GM18951 (cell line): ENCODE results near the gene FASLG.

Experiments
- POLR2A ChIP-seq: IDR thresholded peaks from 4 replicates; pipeline ENCODE4 v1.6.1; 2011; ENCODE audit warnings: mild to moderate bottlenecking; ENCODE audit not compliant: insufficient read length, insufficient read depth; ENCODE audit errors: extremely low read depth
- in situ Hi-C: fragments of 300-500 bp; cut with MboI; formaldehyde crosslinking; loops from one replicate; pipeline ENCODE4 v1.12.0; 2022; ENCODE audit warnings: low sequenced_read_pairs, mixed read lengths, inconsistent platforms; ENCODE audit not compliant: unreplicated experiment

Gene FASLG

GRCh38 chr1:172656576-172656975, 2.3 kb upstream of the FASLG start:
- no peak for TF ChIP-seq POLR2A
- in situ Hi-C loops, result no loop called here

GRCh38 chr1:172657586-172657985, 1.3 kb upstream of the FASLG start:
- no peak for TF ChIP-seq POLR2A
- in situ Hi-C loops, result no loop called here

DNA sequence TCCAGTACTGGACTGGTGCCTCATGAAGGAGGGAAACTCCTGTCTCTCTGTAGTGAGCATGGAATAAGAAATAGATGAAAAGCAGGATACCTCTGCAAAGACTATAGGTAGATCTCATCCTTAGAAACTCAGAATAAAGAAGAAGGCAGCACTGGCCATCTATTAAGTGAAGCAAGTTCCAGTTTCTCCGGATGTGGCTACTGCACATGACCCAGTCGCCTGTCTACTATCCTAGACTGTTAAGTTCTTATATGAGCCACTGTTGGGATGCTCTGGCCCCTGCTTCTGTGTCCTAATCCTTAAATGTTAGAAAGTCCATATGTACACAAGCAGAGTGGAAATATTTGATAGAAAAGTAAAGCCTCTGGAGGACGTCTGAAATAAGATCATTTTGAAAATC, 2.2 kb downstream of the FASLG start:
- in situ Hi-C loops, result no loop called here
- no peak for TF ChIP-seq POLR2A

DNA sequence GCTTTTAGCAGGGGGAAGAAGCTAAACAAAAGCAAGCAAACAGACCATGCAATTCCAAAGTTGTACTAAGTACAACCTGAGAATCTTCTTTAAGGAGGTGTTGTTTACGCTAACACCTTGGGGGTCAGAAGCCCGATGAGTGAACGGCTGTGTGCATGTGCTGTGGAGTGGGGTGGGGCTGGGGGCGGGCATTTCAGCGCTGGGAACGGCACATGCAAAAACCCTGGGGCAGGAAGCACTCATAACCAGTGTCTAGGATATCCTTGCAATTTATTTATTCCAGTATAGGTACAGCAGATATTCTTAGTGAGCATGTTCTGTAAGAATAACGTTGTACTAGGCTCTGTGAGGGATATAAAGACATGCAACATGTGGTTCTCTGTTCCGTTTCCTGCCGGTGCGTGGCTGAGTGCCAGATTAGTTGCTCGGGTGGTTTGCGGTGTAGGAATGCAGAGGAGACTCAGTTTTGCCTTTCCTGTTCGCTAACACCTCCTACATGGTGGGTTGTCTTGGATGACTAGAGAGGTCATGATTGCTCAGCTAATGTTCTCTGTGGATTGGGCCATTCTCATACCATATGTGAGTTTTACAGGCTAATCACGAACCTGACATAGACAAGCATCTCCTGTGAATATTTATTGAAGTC, 3.7 kb downstream of the FASLG start:
- TF ChIP-seq POLR2A, result no peak
- in situ Hi-C loops, result no loop called here

- TF ChIP-seq POLR2A, result no peak
- in situ Hi-C loops, result no loop called here
Measured at GRCh38 chr1:172663732-172664131, 4.8 kb downstream of the FASLG start.

DNA sequence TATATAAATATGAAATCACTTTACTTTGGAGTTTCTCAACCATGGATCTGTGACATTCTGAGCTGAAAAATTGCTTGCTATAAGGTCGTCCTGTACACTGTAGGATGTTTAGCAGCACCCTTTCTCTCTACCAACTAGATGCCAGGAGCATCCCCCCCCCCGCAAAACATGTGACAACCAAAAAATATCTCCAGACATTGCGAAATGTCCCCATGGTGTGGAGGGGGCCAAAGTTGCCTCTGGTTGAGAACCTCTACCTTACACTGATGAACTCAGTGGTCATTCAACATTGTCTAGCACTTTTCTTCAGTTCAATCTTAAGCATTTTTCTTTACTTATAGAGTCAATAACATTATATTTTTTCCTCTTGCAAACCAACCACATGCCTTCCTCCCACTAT, 9.2 kb downstream of the FASLG start:
- no peak for TF ChIP-seq POLR2A

GRCh38 chr1:172669011-172669410, 10.1 kb downstream of the FASLG start:
- in situ Hi-C loops, result no loop called here
- no peak for TF ChIP-seq POLR2A

More for the DNA sequence above, 9.2 kb downstream of the FASLG start:
- in situ Hi-C loops, result no loop called here

GRCh38 chr1:172670316-172670715, 11.4 kb downstream of the FASLG start:
- TF ChIP-seq POLR2A, result no peak
- in situ Hi-C loops, result no loop called here

DNA sequence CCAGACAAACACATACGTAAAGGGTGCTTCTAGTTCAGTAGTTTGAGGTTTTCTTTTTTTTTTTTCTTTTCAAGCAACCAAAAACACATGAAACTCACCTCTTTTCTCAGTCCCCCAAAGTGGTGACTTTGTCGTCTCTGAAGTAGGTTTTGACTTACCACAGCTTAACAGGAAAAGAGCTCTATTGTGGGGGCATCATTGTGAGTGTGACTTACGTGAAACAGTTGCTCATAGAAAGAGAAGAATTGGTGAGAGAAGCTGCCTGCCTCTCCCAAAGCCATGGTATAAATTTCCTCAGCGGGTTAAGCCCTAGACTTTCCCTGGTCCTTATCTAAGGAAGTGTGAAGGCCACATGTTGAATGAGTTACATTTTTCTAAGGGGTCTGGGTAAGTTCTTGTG, 11.9 kb downstream of the FASLG start:
- TF ChIP-seq POLR2A, result no peak
- in situ Hi-C loops, result no loop called here

DNA sequence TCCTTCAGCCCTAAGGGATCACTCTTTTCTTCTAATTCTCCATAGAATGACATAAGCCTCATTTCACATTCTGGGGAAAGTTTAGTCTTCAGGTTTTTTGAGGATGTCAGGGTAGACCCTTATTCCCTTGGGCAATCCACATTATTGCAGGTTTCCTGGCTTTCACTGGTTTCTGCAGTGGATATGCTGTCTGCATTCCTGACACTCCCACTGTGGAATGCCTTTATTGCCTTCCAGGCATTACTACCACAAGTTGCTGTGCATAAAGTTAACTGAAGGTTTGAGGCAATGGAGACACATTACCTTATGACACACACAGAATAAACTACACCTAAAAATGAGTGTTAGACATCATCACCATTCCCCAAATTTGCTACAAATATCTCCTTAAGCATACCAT, 12.7 kb downstream of the FASLG start:
- in situ Hi-C loops, result no loop called here
- no peak for TF ChIP-seq POLR2A

GRCh38 chr1:172672720-172673119, 13.8 kb downstream of the FASLG start:
- no peak for TF ChIP-seq POLR2A
- in situ Hi-C loops, result no loop called here

GRCh38 chr1:172673761-172674160, 14.9 kb downstream of the FASLG start:
- in situ Hi-C loops, result no loop called here

DNA sequence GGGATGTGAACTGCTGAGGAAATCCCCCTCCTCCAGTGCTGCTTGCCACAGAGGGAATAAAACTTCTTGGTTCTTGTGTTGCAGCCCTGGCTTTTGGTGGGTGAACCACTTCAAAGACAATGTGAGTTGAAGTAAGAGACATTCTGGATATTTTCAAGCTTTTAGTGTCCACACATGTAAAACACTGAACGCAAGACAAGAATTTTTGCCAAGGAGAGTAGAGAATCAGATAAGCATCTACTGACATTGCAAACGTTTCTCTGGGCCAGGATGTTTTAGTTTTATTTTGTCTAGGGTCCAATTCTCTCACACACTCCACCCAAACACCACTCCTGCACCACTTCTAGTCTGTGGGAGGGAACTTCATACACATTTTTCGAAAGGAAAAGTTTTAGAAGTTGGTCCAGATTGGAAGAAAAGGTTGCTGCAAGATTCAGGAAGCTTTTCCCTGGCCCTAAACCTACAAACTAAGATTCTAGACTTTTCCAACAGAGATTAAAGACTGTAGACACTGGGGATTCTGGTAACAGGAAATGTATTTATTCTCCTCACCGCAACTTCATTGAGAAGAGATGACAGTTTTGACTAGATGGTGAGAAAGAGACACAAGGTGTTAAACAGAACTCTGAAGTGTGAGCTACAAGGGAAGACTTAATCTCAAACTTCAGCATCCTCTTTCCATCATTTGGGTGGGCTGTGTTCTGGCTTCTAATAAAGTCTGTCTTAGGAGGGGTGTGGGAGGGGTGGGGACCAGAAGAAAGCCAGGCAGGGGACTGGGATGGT, 16.1 kb downstream of the FASLG start:
- in situ Hi-C loops, result no loop called here
- TF ChIP-seq POLR2A, result no peak

More at GRCh38 chr1:172673761-172674160, 14.9 kb downstream of the FASLG start:
- no peak for TF ChIP-seq POLR2A
